Esophagus squamous epithelium (tissue), 4 donors: ENCODE results near the gene RABL2A.
"Not testable (repeated sequence)": the region's sequence is repeated elsewhere in the genome, so short reads cannot be mapped to it uniquely, and the experiment has no call there.

ENCODE experiments used
- POLR2A ChIP-seq, 4 donors: fragments of 450-650 bp; IDR thresholded peaks; one replicate each; pipeline ENCODE4 v1.6.1; 2017; ENCODE audit warnings: antibody characterized with exemption in 4 of 4, mild to moderate bottlenecking in 4 of 4, moderate library complexity in 3 of 4
- TF ChIP-seq, protein P1 (sequence below), 6 experiments: fragments of 450-650 bp in 4 of 6; fragments of 200-600 bp in 2 of 6; sonication (generic) in 2 of 6; IDR thresholded peaks; one replicate each; pipeline ENCODE4 v1.5.1; 2016 to 2019; ENCODE audit warnings: antibody characterized with exemption in 6 of 6, mild to moderate bottlenecking in 4 of 6, moderate library complexity in 4 of 6

DNA sequence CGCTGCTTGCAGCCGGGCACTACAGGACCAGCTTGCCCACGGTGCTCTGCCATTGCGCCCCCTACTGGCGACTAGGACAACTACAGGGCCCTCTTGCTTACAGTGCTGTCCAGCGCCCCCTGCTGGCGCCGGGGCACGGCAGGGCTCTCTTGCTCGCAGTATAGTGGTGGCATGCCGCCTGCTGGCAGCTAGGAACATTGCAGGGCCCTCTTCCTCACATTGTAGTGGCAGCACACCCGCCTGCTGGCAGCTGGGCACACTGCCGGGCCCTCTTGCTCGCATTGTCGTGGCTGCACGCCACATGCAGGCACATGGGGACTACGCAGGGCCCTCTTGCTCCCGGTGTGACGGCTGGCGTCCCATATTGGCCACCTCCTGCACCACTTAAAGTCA is 23.0 kb upstream of the RABL2A start:
- TF ChIP-seq POLR2A (IDR thresholded peaks at IDR 0.05): not testable (repeated sequence)
- TF ChIP-seq, protein P1, sequence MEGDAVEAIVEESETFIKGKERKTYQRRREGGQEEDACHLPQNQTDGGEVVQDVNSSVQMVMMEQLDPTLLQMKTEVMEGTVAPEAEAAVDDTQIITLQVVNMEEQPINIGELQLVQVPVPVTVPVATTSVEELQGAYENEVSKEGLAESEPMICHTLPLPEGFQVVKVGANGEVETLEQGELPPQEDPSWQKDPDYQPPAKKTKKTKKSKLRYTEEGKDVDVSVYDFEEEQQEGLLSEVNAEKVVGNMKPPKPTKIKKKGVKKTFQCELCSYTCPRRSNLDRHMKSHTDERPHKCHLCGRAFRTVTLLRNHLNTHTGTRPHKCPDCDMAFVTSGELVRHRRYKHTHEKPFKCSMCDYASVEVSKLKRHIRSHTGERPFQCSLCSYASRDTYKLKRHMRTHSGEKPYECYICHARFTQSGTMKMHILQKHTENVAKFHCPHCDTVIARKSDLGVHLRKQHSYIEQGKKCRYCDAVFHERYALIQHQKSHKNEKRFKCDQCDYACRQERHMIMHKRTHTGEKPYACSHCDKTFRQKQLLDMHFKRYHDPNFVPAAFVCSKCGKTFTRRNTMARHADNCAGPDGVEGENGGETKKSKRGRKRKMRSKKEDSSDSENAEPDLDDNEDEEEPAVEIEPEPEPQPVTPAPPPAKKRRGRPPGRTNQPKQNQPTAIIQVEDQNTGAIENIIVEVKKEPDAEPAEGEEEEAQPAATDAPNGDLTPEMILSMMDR (IDR thresholded peaks at IDR 0.05): peak; percentile 100
